ENCODE measurements around the gene ARIH2. TPM values are rescaled to one million over a fixed set of nuclear protein-coding genes. Genes with fewer than 3 reads are reported as not detected.
A peak's percentile ranks its signal among the peaks of the same experiment; 100 is the strongest.

The ARIH2 gene
- total and polyA plus RNA-seq, 2 of the 8 experiments (the other 6 are each of a cell fraction or from before 2014, with no cell fraction given), result 72.9 to 136 TPM

GRCh38 chr3:48989796-48990635 is 71.4 kb downstream of the ARIH2 start, which contains the start of gene P4HTM (continued):
- TF ChIP-seq ASH2L (IDR thresholded peaks at IDR 0.05; ENCODE audit: low read length) (peak; percentile 24), SP4 (IDR thresholded peaks at IDR 0.05; ENCODE audit: low read length) (no peak), TCF12 (IDR thresholded peaks at IDR 0.05; ENCODE audit: low read depth, low read length) (no peak), CREB1 (IDR thresholded peaks at IDR 0.05) (peak; percentile 94), POU5F1 (IDR thresholded peaks at IDR 0.05; ENCODE audit: low read depth, low read length) (no peak), GTF2F1 (IDR thresholded peaks at IDR 0.05; ENCODE audit: borderline replicate concordance, low read depth, low read length) (no peak), KDM5A (IDR thresholded peaks at IDR 0.05; ENCODE audit: low read length) (no peak)

All from H1 (cell line).